GM12891 (cell line): Measurements from ENCODE around the gene GJB2.
"Not testable (repeated sequence)": the region's sequence is repeated elsewhere in the genome, so short reads cannot be mapped to it uniquely, and the experiment has no call there.

ENCODE experiments used
- DNase-seq: peaks from one replicate; pipeline ENCODE4 v3.0.0; 2011; ENCODE audit warnings: low spot score; ENCODE audit not compliant: insufficient read length
- FAIRE-seq: peaks from 2 replicates; lab custom pipeline; 2011; peaks lifted over from hg19 to GRCh38; lab: Jason Lieb, UNC
- PAX5 ChIP-seq: IDR thresholded peaks from 2 replicates; pipeline ENCODE4 v1.6.1; 2011; ENCODE audit warnings: low read length, moderate library complexity, mild to moderate bottlenecking; ENCODE audit not compliant: insufficient read depth, severe bottlenecking
- POLR2A ChIP-seq: IDR thresholded peaks from 2 replicates; pipeline ENCODE4 v1.6.1; 2011; ENCODE audit warnings: low read depth, low read length, control low read depth
- POLR2AphosphoS5 ChIP-seq: IDR thresholded peaks from 2 replicates; pipeline ENCODE4 v1.6.1; 2011; ENCODE audit warnings: low read depth, low read length, control low read depth
- POU2F2 ChIP-seq: IDR thresholded peaks from 2 replicates; pipeline ENCODE4 v1.6.1; 2011; ENCODE audit warnings: low read depth, mild to moderate bottlenecking, control low read depth, low read length, moderate library complexity
- SPI1 ChIP-seq: IDR thresholded peaks from 2 replicates; pipeline ENCODE4 v1.6.1; 2011; ENCODE audit warnings: low read depth, low read length, control low read depth
- TAF1 ChIP-seq: IDR thresholded peaks from 2 replicates; pipeline ENCODE4 v1.6.1; 2011; ENCODE audit warnings: low read depth, low read length, control low read depth

Gene GJB2

GRCh38 chr13:20156702-20157101, 36.0 kb downstream of the GJB2 start:
- no peak for DNase-seq
- no peak for FAIRE-seq
- TF ChIP-seq POLR2A (no peak), POU2F2 (no peak), SPI1 (no peak), POLR2AphosphoS5 (no peak), PAX5 (no peak), TAF1 (no peak)

- not testable (repeated sequence) for FAIRE-seq
Measured at GRCh38 chr13:20153290-20153689, 39.4 kb downstream of the GJB2 start.

DNA sequence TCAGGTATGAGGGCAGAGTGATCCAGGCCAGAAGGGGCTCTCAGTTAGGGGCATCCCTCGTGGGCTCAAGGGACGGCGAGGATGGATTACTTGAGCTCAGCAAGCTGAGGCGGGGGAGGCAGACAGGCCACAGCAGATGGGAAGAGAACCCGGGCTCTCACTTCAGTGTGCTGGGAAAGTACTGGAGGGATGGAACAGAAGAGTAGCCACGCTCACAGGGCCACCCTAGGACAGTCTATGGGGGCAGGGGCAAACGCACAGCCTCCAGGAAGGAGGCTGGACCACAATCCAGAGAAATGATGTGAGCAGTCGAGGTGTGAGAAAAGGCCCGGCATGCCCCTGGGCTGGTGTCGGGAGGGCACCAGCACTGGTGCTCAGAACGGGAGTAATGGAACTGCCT, 41.1 kb downstream of the GJB2 start:
- no peak for FAIRE-seq
- TF ChIP-seq POU2F2 (no peak), SPI1 (no peak), POLR2AphosphoS5 (no peak), TAF1 (no peak), PAX5 (no peak), POLR2A (no peak)

More at GRCh38 chr13:20153290-20153689, 39.4 kb downstream of the GJB2 start:
- not testable (repeated sequence) for DNase-seq

DNA sequence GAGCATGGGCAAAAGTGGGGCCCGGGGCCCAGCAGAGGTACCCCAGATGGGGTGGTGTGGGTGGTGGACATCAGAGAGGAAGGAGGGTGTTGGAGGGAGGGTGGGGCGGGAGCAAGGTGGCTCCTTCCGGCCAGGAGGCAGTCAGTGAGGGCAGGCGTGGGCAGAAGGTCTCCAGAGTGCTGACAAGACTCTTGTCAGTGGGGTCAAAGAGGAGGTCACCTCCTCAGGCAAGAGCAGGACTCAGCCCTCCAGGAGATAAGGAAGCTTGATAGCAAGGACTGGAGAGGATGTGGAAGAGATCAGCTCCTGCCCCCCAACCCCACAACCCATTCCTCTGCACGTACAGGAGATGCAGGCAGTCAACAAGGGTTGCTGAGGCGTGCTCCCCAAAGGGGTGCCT, 41.7 kb downstream of the GJB2 start:
- TF ChIP-seq TAF1 (no peak), POLR2AphosphoS5 (no peak), POLR2A (no peak), SPI1 (no peak), PAX5 (no peak), POU2F2 (no peak)
- no peak for FAIRE-seq
- DNase-seq, result no peak

More for the DNA sequence above, 41.1 kb downstream of the GJB2 start:
- DNase-seq, result no peak

GRCh38 chr13:20150561-20150960, 42.2 kb downstream of the GJB2 start:
- TF ChIP-seq POU2F2, result no peak
- TF ChIP-seq POLR2A, result no peak
- TF ChIP-seq POLR2AphosphoS5, result no peak
- no peak for TF ChIP-seq PAX5
- TF ChIP-seq TAF1, result no peak
- no peak for TF ChIP-seq SPI1
- FAIRE-seq, result no peak
- no peak for DNase-seq

DNA sequence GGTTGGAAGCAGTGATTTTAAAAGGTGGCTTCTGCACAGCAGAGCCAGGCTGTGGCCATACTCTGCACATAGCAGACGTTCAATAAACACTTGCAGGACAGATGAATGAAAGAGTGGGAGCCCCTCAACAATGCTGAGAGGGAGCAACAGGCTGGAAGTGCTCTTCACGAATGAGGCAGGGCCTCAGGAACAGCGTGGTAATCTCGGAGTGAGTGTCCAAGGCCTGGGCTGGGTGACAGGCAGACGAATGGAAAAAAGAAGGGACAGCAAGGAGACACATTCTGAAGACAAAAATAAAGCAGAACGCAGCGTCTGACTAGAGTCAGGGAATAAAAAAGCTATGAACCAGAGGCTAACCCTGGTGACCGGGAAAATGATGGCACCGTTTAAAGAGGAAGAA, 43.0 kb downstream of the GJB2 start:
- no peak for TF ChIP-seq POLR2A
- TF ChIP-seq POLR2AphosphoS5, result no peak
- TF ChIP-seq POU2F2, result no peak
- no peak for TF ChIP-seq PAX5
- no peak for TF ChIP-seq TAF1
- no peak for TF ChIP-seq SPI1
- no peak for FAIRE-seq
- no peak for DNase-seq

DNA sequence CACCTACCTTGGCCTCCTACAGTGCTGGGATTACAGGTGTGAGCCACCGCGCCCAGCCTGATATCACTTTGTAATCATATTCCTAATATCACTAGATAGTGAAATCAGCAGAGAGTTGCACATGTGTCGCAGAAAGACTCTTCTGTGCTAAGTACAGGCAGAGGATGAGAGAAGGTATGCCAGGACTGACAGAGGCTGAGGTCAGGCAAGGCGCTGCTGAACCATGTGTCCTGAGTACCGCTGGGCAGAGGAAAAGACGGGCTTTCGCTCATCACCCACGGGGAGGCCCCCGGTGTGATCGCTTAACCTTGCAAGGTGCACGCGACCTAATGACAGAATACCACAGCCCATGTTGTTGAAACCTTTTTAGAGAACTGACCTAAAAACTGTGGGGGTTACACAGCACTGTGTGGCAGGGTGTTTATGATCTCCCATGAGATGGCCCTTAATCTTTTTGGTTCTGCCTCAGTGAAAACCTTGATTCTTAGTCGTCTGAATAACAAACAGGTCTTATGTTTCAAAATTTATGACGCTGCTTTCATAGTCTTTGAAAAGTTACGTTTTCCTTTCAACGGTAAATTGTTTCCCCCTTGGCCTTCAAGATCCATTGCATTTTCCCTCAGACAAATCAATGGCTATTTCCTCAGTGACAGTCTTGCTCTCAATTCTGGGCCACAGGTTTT, 44.1 kb downstream of the GJB2 start:
- FAIRE-seq, result no peak
- no peak for TF ChIP-seq TAF1
- DNase-seq, result no peak

DNA sequence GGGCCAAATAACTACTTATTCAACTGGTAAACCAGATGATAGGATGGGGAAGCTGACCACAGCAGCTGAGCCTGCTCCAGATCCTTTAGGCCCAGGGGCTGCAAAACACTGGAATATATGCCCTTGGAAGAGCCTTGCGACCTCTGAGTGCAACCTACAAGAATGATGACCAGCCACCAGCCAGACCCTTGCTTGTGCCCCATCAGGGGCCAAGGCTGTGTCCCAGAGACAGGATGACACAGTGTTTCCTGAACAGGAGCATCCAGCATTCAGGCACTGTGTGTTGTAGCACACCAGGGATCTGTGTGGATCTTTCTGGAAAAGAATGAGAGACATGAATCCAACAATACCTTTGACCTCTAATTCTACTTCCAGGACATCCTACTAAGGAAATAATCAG, 46.4 kb downstream of the GJB2 start:
- DNase-seq, result no peak
- no peak for FAIRE-seq
- TF ChIP-seq PAX5 (no peak), SPI1 (no peak)

DNA sequence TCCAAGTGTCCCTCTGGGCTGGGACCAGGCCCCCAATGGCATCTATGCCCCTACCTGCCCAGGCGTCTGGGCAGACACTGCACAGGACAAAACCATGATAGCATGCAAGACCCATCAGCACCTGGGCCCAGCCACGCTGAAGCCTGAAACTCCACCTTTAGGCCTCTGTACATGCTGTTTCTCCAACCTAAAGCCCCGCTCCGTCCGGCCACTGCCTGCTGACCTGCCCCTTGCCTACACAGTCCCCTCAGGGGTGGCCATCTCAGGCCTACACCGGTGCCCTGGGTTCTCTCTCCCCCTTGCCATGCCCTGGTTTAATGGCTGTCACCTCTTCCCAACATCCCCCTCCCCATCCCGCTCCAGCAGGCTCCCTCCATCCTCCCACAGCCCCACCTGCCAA, 47.2 kb downstream of the GJB2 start:
- FAIRE-seq (no peak), DNase-seq (no peak)
- TF ChIP-seq TAF1 (no peak), POLR2AphosphoS5 (no peak), POLR2A (no peak), POU2F2 (no peak)

GRCh38 chr13:20144141-20144850, 48.4 kb downstream of the GJB2 start:
- no peak for FAIRE-seq

More at GRCh38 chr13:20144141-20144850, 48.4 kb downstream of the GJB2 start:
- TF ChIP-seq TAF1 (no peak), POU2F2 (no peak), POLR2A (no peak), SPI1 (no peak), PAX5 (no peak), POLR2AphosphoS5 (no peak)
- DNase-seq, result no peak
